Tibial artery (tissue), 4 donors: Measurements from ENCODE around the gene CACUL1.

Experiments used
- DNase-seq, 2 donors: peaks; one replicate each; pipeline ENCODE4 v3.0.0-alpha.2; 2019
- H3K27ac ChIP-seq, 2 donors: fragments of 200-600 bp; sonication (generic) in 1 of 2; 1 replicate in 1 of 2; 2 replicates in 1 of 2; pipeline ENCODE4 v1.5.1; 2018 to 2019; ENCODE audit warnings: mild to moderate bottlenecking in 1 of 2
- H3K27me3 ChIP-seq, 2 donors: fragments of 200-600 bp; sonication (generic) in 1 of 2; one replicate each; pipeline versions ENCODE4 v1.5.1 to v1.6.0; 2016 to 2019
- H3K36me3 ChIP-seq, 3 donors: fragments of 200-600 bp; sonication (generic) in 2 of 3; one replicate each; pipeline ENCODE4 v1.5.1; 2016 to 2019; ENCODE audit warnings: mild to moderate bottlenecking in 2 of 3
- H3K4me1 ChIP-seq, 4 donors: fragments of 200-600 bp; sonication (generic) in 2 of 4; 1 replicate in 3 of 4; 2 replicates in 1 of 4; pipeline ENCODE4 v1.5.1; 2016 to 2019
- H3K4me3 ChIP-seq, 2 donors: fragments of 200-600 bp; sonication (generic) in 1 of 2; 1 replicate in 1 of 2; 2 replicates in 1 of 2; pipeline ENCODE4 v1.5.1; 2018 to 2019; ENCODE audit warnings: mild to moderate bottlenecking in 2 of 2
- H3K9me3 ChIP-seq, 3 donors: fragments of 200-600 bp; sonication (generic) in 1 of 3; one replicate each; pipeline ENCODE4 v1.5.1; 2016 to 2019
- CTCF ChIP-seq, 2 experiments: fragments of 200-600 bp in 1 of 2; fragments of 450-650 bp in 1 of 2; IDR thresholded peaks; one replicate each; pipeline ENCODE4 v1.5.1; 2017 to 2019; ENCODE audit warnings: antibody characterized with exemption in 2 of 2, mild to moderate bottlenecking in 1 of 2, moderate library complexity in 1 of 2
- intact Hi-C: fragments of 100-400 bp; cut with DNase I; formaldehyde crosslinking; loops from one replicate; pipeline ENCODE4 v1.15.0; 2023; ENCODE audit warnings: low total_unique reads

The CACUL1 gene

GRCh38 chr10:118708571-118708970, 46.2 kb downstream of the CACUL1 start:
- no peak for DNase-seq
- no peak overlapping the region for H3K27ac ChIP-seq
- intact Hi-C loops: no loop called here
- H3K27me3 ChIP-seq: no peaks in the 10 kb centered on the region
- peaks cover 0 to 16% (median 0%) of the 10 kb centered on the region in 4 donors for H3K4me1 ChIP-seq
- H3K9me3 ChIP-seq: no peaks in the 10 kb centered on the region
- no peak overlapping the region for H3K4me3 ChIP-seq
- H3K36me3 ChIP-seq: peaks cover 0 to 14% (median 5%) of the 10 kb centered on the region in 3 donors
- no peak for TF ChIP-seq CTCF (IDR thresholded peaks at IDR 0.05)

- no peak overlapping the region for H3K4me3 ChIP-seq
- DNase-seq: no peak
- peaks cover 0 to 16% (median 0%) of the 10 kb centered on the region in 4 donors for H3K4me1 ChIP-seq
- peaks cover 6 to 17% (median 9%) of the 10 kb centered on the region in 3 donors for H3K36me3 ChIP-seq
- TF ChIP-seq CTCF (IDR thresholded peaks at IDR 0.05): no peak
- H3K27me3 ChIP-seq: no peaks in the 10 kb centered on the region
- no peak overlapping the region for H3K27ac ChIP-seq
- no peaks in the 10 kb centered on the region for H3K9me3 ChIP-seq
- intact Hi-C loops: no loop called here
Measured at GRCh38 chr10:118704711-118705110, 50.1 kb downstream of the CACUL1 start.

- Histone ChIP-seq H3K36me3 (peaks cover 6 to 20% (median 15%) of the 10 kb centered on the region in 3 donors), H3K4me3 (no peak overlapping the region), H3K27ac (no peak overlapping the region), H3K4me1 (peaks cover 0 to 4% (median 0%) of the 10 kb centered on the region in 4 donors), H3K9me3 (no peaks in the 10 kb centered on the region), H3K27me3 (no peaks in the 10 kb centered on the region)
- TF ChIP-seq CTCF (IDR thresholded peaks at IDR 0.05): no peak
- DNase-seq: no peak
- intact Hi-C loops: no loop called here
Measured at GRCh38 chr10:118701529-118702323, 53.0 kb downstream of the CACUL1 start.

GRCh38 chr10:118698421-118698820, 56.3 kb downstream of the CACUL1 start:
- peaks cover 6 to 33% (median 15%) of the 10 kb centered on the region in 3 donors for H3K36me3 ChIP-seq
- intact Hi-C loops: no loop called here
- no peaks in the 10 kb centered on the region for H3K9me3 ChIP-seq
- no peaks in the 10 kb centered on the region for H3K27me3 ChIP-seq
- no peak for TF ChIP-seq CTCF (IDR thresholded peaks at IDR 0.05)
- H3K4me3 ChIP-seq: no peak overlapping the region
- no peak for DNase-seq
- H3K27ac ChIP-seq: no peak overlapping the region
- H3K4me1 ChIP-seq: peaks cover 0 to 3% (median under 1%) of the 10 kb centered on the region in 4 donors

- H3K9me3 ChIP-seq: no peaks in the 10 kb centered on the region
- no peaks in the 10 kb centered on the region for H3K27me3 ChIP-seq
- H3K36me3 ChIP-seq: peaks cover 5 to 30% (median 9%) of the 10 kb centered on the region in 3 donors
- no peak for DNase-seq
- intact Hi-C loops: no loop called here
- H3K4me3 ChIP-seq: no peak overlapping the region
- TF ChIP-seq CTCF (IDR thresholded peaks at IDR 0.05): no peak
- H3K4me1 ChIP-seq: peaks cover 0 to 5% (median 2%) of the 10 kb centered on the region in 4 donors
- no peak overlapping the region for H3K27ac ChIP-seq
Measured at GRCh38 chr10:118694848-118695247, 59.9 kb downstream of the CACUL1 start.
